ENCODE measurements around the gene ARID5B.

The ARID5B gene

GRCh38 chr10:62056219-62056618, 154.7 kb downstream of the ARID5B start:
- Histone ChIP-seq H3K4me3 (ENCODE audit: low read length) (no peak overlapping the region), H3K36me3 (ENCODE audit: insufficient read depth, low read length) (peaks cover 100% of the 10 kb centered on the region), H3K4me1 (ENCODE audit: control insufficient read depth, insufficient read depth, low read length) (peaks cover 54% of the 10 kb centered on the region)

GRCh38 chr10:62056698-62057097, 155.2 kb downstream of the ARID5B start:
- Histone ChIP-seq H3K9ac (ENCODE audit: low read depth, low read length) (no peak overlapping the region), H3K4me3 (ENCODE audit: low read length) (no peak overlapping the region), H3K4me2 (ENCODE audit: low read length) (peak overlapping the region; percentile 39), H3K27me3 (ENCODE audit: control insufficient read depth, insufficient read depth, low read length) (no peaks in the 10 kb centered on the region), H3K4me1 (ENCODE audit: control insufficient read depth, insufficient read depth, low read length) (peaks cover 49% of the 10 kb centered on the region), H3K36me3 (ENCODE audit: insufficient read depth, low read length) (peaks cover 100% of the 10 kb centered on the region), H3K9me3 (replicated peaks; ENCODE audit: low read length) (no peaks in the 10 kb centered on the region)

More at GRCh38 chr10:62056219-62056618, 154.7 kb downstream of the ARID5B start:
- Histone ChIP-seq H3K27me3 (ENCODE audit: control insufficient read depth, insufficient read depth, low read length) (no peaks in the 10 kb centered on the region), H3K9me3 (replicated peaks; ENCODE audit: low read length) (no peaks in the 10 kb centered on the region), H3K4me2 (ENCODE audit: low read length) (no peak overlapping the region), H3K9ac (ENCODE audit: low read depth, low read length) (no peak overlapping the region)

GRCh38 chr10:62057359-62057758, 155.9 kb downstream of the ARID5B start:
- Histone ChIP-seq H3K4me3 (ENCODE audit: low read length) (no peak overlapping the region), H3K9ac (ENCODE audit: low read depth, low read length) (no peak overlapping the region), H3K27me3 (ENCODE audit: control insufficient read depth, insufficient read depth, low read length) (no peaks in the 10 kb centered on the region), H3K36me3 (ENCODE audit: insufficient read depth, low read length) (peaks cover 100% of the 10 kb centered on the region), H3K9me3 (replicated peaks; ENCODE audit: low read length) (no peaks in the 10 kb centered on the region), H3K4me1 (ENCODE audit: control insufficient read depth, insufficient read depth, low read length) (peaks cover 45% of the 10 kb centered on the region), H3K4me2 (ENCODE audit: low read length) (no peak overlapping the region)

- H3K27me3 ChIP-seq (ENCODE audit: control insufficient read depth, insufficient read depth, low read length), result no peaks in the 10 kb centered on the region
- H3K9me3 ChIP-seq (replicated peaks; ENCODE audit: low read length), result no peaks in the 10 kb centered on the region
- H3K36me3 ChIP-seq (ENCODE audit: insufficient read depth, low read length), result peaks cover 98% of the 10 kb centered on the region
- no peak overlapping the region for H3K4me2 ChIP-seq (ENCODE audit: low read length)
- no peak overlapping the region for H3K9ac ChIP-seq (ENCODE audit: low read depth, low read length)
- peaks cover 44% of the 10 kb centered on the region for H3K4me1 ChIP-seq (ENCODE audit: control insufficient read depth, insufficient read depth, low read length)
- H3K4me3 ChIP-seq (ENCODE audit: low read length), result no peak overlapping the region
Observed at GRCh38 chr10:62057850-62058249, 156.4 kb downstream of the ARID5B start.

GRCh38 chr10:62058476-62058875, 157.0 kb downstream of the ARID5B start:
- Histone ChIP-seq H3K9ac (ENCODE audit: low read depth, low read length) (no peak overlapping the region), H3K27me3 (ENCODE audit: control insufficient read depth, insufficient read depth, low read length) (no peaks in the 10 kb centered on the region), H3K4me3 (ENCODE audit: low read length) (no peak overlapping the region), H3K36me3 (ENCODE audit: insufficient read depth, low read length) (peaks cover 94% of the 10 kb centered on the region), H3K4me2 (ENCODE audit: low read length) (no peak overlapping the region), H3K9me3 (replicated peaks; ENCODE audit: low read length) (no peaks in the 10 kb centered on the region), H3K4me1 (ENCODE audit: control insufficient read depth, insufficient read depth, low read length) (peaks cover 44% of the 10 kb centered on the region)

- no peak overlapping the region for H3K4me3 ChIP-seq (ENCODE audit: low read length)
Observed at GRCh38 chr10:62058896-62059216, 157.4 kb downstream of the ARID5B start.

GRCh38 chr10:62059217-62059920, 157.9 kb downstream of the ARID5B start:
- Histone ChIP-seq H3K4me2 (ENCODE audit: low read length) (no peak overlapping the region), H3K4me1 (ENCODE audit: control insufficient read depth, insufficient read depth, low read length) (peaks cover 46% of the 10 kb centered on the region), H3K9ac (ENCODE audit: low read depth, low read length) (no peak overlapping the region), H3K36me3 (ENCODE audit: insufficient read depth, low read length) (peaks cover 94% of the 10 kb centered on the region), H3K9me3 (replicated peaks; ENCODE audit: low read length) (no peaks in the 10 kb centered on the region), H3K4me3 (ENCODE audit: low read length) (no peak overlapping the region), H3K27me3 (ENCODE audit: control insufficient read depth, insufficient read depth, low read length) (no peaks in the 10 kb centered on the region)

More at GRCh38 chr10:62058896-62059216, 157.4 kb downstream of the ARID5B start:
- Histone ChIP-seq H3K4me2 (ENCODE audit: low read length) (no peak overlapping the region), H3K9ac (ENCODE audit: low read depth, low read length) (no peak overlapping the region), H3K36me3 (ENCODE audit: insufficient read depth, low read length) (peaks cover 94% of the 10 kb centered on the region), H3K27me3 (ENCODE audit: control insufficient read depth, insufficient read depth, low read length) (no peaks in the 10 kb centered on the region), H3K9me3 (replicated peaks; ENCODE audit: low read length) (no peaks in the 10 kb centered on the region), H3K4me1 (ENCODE audit: control insufficient read depth, insufficient read depth, low read length) (peaks cover 46% of the 10 kb centered on the region)

- Histone ChIP-seq H3K9me3 (replicated peaks; ENCODE audit: low read length) (no peaks in the 10 kb centered on the region), H3K4me2 (ENCODE audit: low read length) (no peak overlapping the region), H3K4me3 (ENCODE audit: low read length) (no peak overlapping the region), H3K9ac (ENCODE audit: low read depth, low read length) (no peak overlapping the region), H3K27me3 (ENCODE audit: control insufficient read depth, insufficient read depth, low read length) (no peaks in the 10 kb centered on the region), H3K36me3 (ENCODE audit: insufficient read depth, low read length) (peaks cover 90% of the 10 kb centered on the region), H3K4me1 (ENCODE audit: control insufficient read depth, insufficient read depth, low read length) (peaks cover 28% of the 10 kb centered on the region)
Observed at GRCh38 chr10:62062028-62062427, 160.5 kb downstream of the ARID5B start.

- Histone ChIP-seq H3K36me3 (ENCODE audit: insufficient read depth, low read length) (peaks cover 89% of the 10 kb centered on the region), H3K4me3 (ENCODE audit: low read length) (no peak overlapping the region), H3K9me3 (replicated peaks; ENCODE audit: low read length) (no peaks in the 10 kb centered on the region), H3K9ac (ENCODE audit: low read depth, low read length) (no peak overlapping the region), H3K4me2 (ENCODE audit: low read length) (no peak overlapping the region), H3K27me3 (ENCODE audit: control insufficient read depth, insufficient read depth, low read length) (no peaks in the 10 kb centered on the region), H3K4me1 (ENCODE audit: control insufficient read depth, insufficient read depth, low read length) (peaks cover 23% of the 10 kb centered on the region)
Observed at GRCh38 chr10:62062752-62063512, 161.4 kb downstream of the ARID5B start.

GRCh38 chr10:62063795-62064472, 162.4 kb downstream of the ARID5B start:
- Histone ChIP-seq H3K4me1 (ENCODE audit: control insufficient read depth, insufficient read depth, low read length) (peaks cover 23% of the 10 kb centered on the region), H3K36me3 (ENCODE audit: insufficient read depth, low read length) (peaks cover 89% of the 10 kb centered on the region)

GRCh38 chr10:62067560-62067959, 166.1 kb downstream of the ARID5B start:
- Histone ChIP-seq H3K9ac (ENCODE audit: low read depth, low read length) (no peak overlapping the region), H3K36me3 (ENCODE audit: insufficient read depth, low read length) (peaks cover 88% of the 10 kb centered on the region), H3K4me1 (ENCODE audit: control insufficient read depth, insufficient read depth, low read length) (peaks cover 26% of the 10 kb centered on the region), H3K4me2 (ENCODE audit: low read length) (no peak overlapping the region), H3K27me3 (ENCODE audit: control insufficient read depth, insufficient read depth, low read length) (no peaks in the 10 kb centered on the region), H3K4me3 (ENCODE audit: low read length) (no peak overlapping the region), H3K9me3 (replicated peaks; ENCODE audit: low read length) (no peaks in the 10 kb centered on the region)

More at GRCh38 chr10:62063795-62064472, 162.4 kb downstream of the ARID5B start:
- Histone ChIP-seq H3K4me3 (ENCODE audit: low read length) (no peak overlapping the region), H3K4me2 (ENCODE audit: low read length) (no peak overlapping the region), H3K9me3 (replicated peaks; ENCODE audit: low read length) (no peaks in the 10 kb centered on the region), H3K9ac (ENCODE audit: low read depth, low read length) (peak overlapping the region; percentile 14), H3K27me3 (ENCODE audit: control insufficient read depth, insufficient read depth, low read length) (no peaks in the 10 kb centered on the region)

Data from skeletal muscle satellite cell (primary cell).